SK-N-SH treated with all-trans-retinoic acid at 6 μM for 48 hours (cell line): Measurements from ENCODE around the gene ZNF525.
A peak's percentile ranks its signal among the peaks of the same experiment; 100 is the strongest.
"Not testable (repeated sequence)": the region's sequence is repeated elsewhere in the genome, so short reads cannot be mapped to it uniquely, and the experiment has no call there.

Experiments
- ATAC-seq: fragments of 200-7000 bp; cut with Tn5 transposase; 3 replicates; pipeline ENCODE4 v1.9.1; 2020; ENCODE audit warnings: mild to moderate bottlenecking, moderate library complexity
- ARNTL ChIP-seq: fragments of 450-650 bp; formaldehyde crosslinking; IDR thresholded peaks from 2 replicates; pipeline ENCODE4 v1.5.0; 2020; ENCODE audit warnings: low read depth, mild to moderate bottlenecking, moderate library complexity, borderline replicate concordance
- BACH2 ChIP-seq: fragments of 250-450 bp; sonication (Bioruptor Pico); IDR thresholded peaks from 2 replicates; pipeline ENCODE4 v1.9.0; 2021; ENCODE audit warnings: mild to moderate bottlenecking, borderline replicate concordance
- ESRRG ChIP-seq: fragments of 250-450 bp; sonication (Bioruptor Pico); IDR thresholded peaks from 2 replicates; pipeline ENCODE4 v1.6.1; 2021; ENCODE audit warnings: mild to moderate bottlenecking
- GLIS3 ChIP-seq: fragments of 250-450 bp; sonication (Bioruptor Pico); IDR thresholded peaks from 2 replicates; pipeline ENCODE4 v1.5.0; 2020; ENCODE audit warnings: mild to moderate bottlenecking, moderate library complexity
- ISL1 ChIP-seq: fragments of 250-450 bp; sonication (Bioruptor Pico); IDR thresholded peaks from 2 replicates; pipeline ENCODE4 v2.1.2; 2022; ENCODE audit warnings: mild to moderate bottlenecking, moderate library complexity
- OSR1 ChIP-seq: fragments of 250-450 bp; sonication (Bioruptor Pico); IDR thresholded peaks from 2 replicates; pipeline ENCODE4 v1.8.0; 2022; ENCODE audit warnings: moderate library complexity, mild to moderate bottlenecking, inconsistent platforms
- PPARA ChIP-seq: fragments of 250-450 bp; sonication (Bioruptor Pico); IDR thresholded peaks from 2 replicates; pipeline ENCODE4 v1.5.0; 2020; ENCODE audit warnings: mild to moderate bottlenecking, borderline replicate concordance
- RARB ChIP-seq: fragments of 250-450 bp; sonication (Bioruptor Pico); IDR thresholded peaks from 2 replicates; pipeline ENCODE4 v1.8.0; 2021; ENCODE audit warnings: mild to moderate bottlenecking, moderate library complexity
- SNAI2 ChIP-seq: fragments of 250-450 bp; sonication (Bioruptor Pico); IDR thresholded peaks from 2 replicates; pipeline ENCODE4 v1.5.0; 2020; ENCODE audit warnings: mild to moderate bottlenecking, moderate library complexity
- TCF4 ChIP-seq: fragments of 250-450 bp; sonication (Bioruptor Pico); IDR thresholded peaks from 2 replicates; pipeline ENCODE4 v1.8.0; 2021; ENCODE audit warnings: mild to moderate bottlenecking, moderate library complexity, borderline replicate concordance
- ZFP3 ChIP-seq: fragments of 250-450 bp; sonication (Bioruptor Pico); IDR thresholded peaks from 2 replicates; pipeline ENCODE4 v1.5.0; 2020; ENCODE audit warnings: mild to moderate bottlenecking, moderate library complexity
- ZFP30 ChIP-seq: fragments of 450-650 bp; formaldehyde crosslinking; IDR thresholded peaks from 2 replicates; pipeline ENCODE4 v1.5.0; 2022; ENCODE audit warnings: mild to moderate bottlenecking, moderate library complexity
- ZNF565 ChIP-seq: fragments of 450-650 bp; formaldehyde crosslinking; conservative IDR thresholded peaks from 2 replicates; pipeline ENCODE4 v1.5.0; 2020; ENCODE audit warnings: low read depth, mild to moderate bottlenecking, moderate library complexity
- ZNF70 ChIP-seq: fragments of 450-650 bp; formaldehyde crosslinking; IDR thresholded peaks from 2 replicates; pipeline ENCODE4 v1.5.0; 2020; ENCODE audit warnings: mild to moderate bottlenecking, moderate library complexity
- ZNF8 ChIP-seq: fragments of 450-650 bp; formaldehyde crosslinking; IDR thresholded peaks from 2 replicates; pipeline ENCODE4 v1.5.0; 2020; ENCODE audit warnings: mild to moderate bottlenecking, moderate library complexity
- TF ChIP-seq, protein P1 (sequence below): fragments of 250-450 bp; sonication (Bioruptor Pico); IDR thresholded peaks from 2 replicates; pipeline ENCODE4 v1.5.1; 2020; ENCODE audit warnings: low read depth, mild to moderate bottlenecking, moderate library complexity
- TF ChIP-seq, protein P2 (sequence below): fragments of 250-450 bp; sonication (Bioruptor Pico); IDR thresholded peaks from 2 replicates; pipeline ENCODE4 v1.5.1; 2021; ENCODE audit warnings: mild to moderate bottlenecking, moderate library complexity
- TF ChIP-seq, protein P3 (sequence below): fragments of 250-450 bp; sonication (Bioruptor Pico); IDR thresholded peaks from 2 replicates; pipeline ENCODE4 v1.8.0; 2020; ENCODE audit warnings: mild to moderate bottlenecking, moderate library complexity, borderline replicate concordance
- TF ChIP-seq, protein P4 (sequence below): fragments of 250-450 bp; sonication (Bioruptor Pico); IDR thresholded peaks from 2 replicates; pipeline ENCODE4 v1.5.0; 2020; ENCODE audit warnings: mild to moderate bottlenecking, moderate library complexity

The ZNF525 gene

DNA sequence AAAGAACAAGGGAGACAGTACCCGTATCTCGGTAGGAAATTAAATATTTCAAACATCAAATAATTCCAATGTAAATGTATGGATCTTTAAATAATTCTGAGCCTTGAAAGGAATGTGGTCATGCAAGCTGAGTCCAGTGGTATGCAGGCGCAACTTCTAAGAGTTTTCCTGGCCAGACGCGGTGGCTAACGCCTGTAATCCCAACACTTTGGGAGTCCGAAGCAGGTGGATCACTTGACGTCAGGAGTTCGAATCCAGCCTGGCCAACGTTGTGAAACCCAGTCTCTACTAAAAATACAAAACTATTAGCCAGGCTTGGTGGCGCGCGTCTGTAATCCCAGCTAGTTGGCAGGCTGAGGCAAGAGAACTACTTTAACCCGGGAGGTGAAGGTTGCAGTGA is 33.0 kb upstream of the ZNF525 start:
- no peak for ATAC-seq
- TF ChIP-seq OSR1 (CRISPR knock-in tag) (no peak), ZNF565 (CRISPR knock-in tag) (no peak), GLIS3 (CRISPR knock-in tag) (no peak), ESRRG (CRISPR knock-in tag) (no peak), ZFP30 (CRISPR knock-in tag) (no peak), ZFP3 (CRISPR knock-in tag) (no peak), ZNF70 (CRISPR knock-in tag) (no peak), ZNF8 (no peak)
- TF ChIP-seq, protein P1, sequence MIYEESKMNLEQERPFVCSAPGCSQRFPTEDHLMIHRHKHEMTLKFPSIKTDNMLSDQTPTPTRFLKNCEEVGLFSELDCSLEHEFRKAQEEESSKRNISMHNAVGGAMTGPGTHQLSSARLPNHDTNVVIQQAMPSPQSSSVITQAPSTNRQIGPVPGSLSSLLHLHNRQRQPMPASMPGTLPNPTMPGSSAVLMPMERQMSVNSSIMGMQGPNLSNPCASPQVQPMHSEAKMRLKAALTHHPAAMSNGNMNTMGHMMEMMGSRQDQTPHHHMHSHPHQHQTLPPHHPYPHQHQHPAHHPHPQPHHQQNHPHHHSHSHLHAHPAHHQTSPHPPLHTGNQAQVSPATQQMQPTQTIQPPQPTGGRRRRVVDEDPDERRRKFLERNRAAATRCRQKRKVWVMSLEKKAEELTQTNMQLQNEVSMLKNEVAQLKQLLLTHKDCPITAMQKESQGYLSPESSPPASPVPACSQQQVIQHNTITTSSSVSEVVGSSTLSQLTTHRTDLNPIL (CRISPR knock-in tag) = no peak
- TF ChIP-seq, protein P2, sequence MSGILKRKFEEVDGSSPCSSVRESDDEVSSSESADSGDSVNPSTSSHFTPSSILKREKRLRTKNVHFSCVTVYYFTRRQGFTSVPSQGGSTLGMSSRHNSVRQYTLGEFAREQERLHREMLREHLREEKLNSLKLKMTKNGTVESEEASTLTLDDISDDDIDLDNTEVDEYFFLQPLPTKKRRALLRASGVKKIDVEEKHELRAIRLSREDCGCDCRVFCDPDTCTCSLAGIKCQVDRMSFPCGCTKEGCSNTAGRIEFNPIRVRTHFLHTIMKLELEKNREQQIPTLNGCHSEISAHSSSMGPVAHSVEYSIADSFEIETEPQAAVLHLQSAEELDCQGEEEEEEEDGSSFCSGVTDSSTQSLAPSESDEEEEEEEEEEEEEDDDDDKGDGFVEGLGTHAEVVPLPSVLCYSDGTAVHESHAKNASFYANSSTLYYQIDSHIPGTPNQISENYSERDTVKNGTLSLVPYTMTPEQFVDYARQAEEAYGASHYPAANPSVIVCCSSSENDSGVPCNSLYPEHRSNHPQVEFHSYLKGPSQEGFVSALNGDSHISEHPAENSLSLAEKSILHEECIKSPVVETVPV (CRISPR knock-in tag) = no peak
- TF ChIP-seq, all 23 proteins: peak for 0

DNA sequence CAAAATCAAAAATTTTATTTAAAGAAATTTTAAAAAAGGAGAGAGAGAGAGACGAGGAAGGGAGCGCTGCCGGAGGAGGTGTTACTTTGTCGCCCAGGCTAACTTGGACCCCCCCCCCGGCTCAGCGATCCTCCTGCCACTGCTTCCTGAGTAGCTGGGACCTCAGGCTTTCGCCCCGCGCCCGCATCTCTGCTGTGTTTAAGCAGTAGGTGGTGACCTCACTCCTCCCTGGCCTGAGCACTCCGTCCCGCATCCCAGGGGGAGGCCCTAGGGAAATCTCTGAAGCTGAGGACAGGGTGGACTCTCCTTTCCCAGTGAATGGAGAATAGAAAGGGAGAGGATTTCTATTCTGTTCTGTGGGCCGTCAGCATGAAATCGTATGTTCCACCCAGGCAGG is 32.4 kb upstream of the ZNF525 start:
- ATAC-seq = peak; percentile 62
- TF ChIP-seq ZNF8 (no peak), ARNTL (CRISPR knock-in tag) (no peak), ZFP30 (CRISPR knock-in tag) (no peak), SNAI2 (CRISPR knock-in tag) (no peak), TCF4 (CRISPR knock-in tag) (no peak), GLIS3 (CRISPR knock-in tag) (no peak), RARB (CRISPR knock-in tag) (no peak)
- TF ChIP-seq, protein P3, sequence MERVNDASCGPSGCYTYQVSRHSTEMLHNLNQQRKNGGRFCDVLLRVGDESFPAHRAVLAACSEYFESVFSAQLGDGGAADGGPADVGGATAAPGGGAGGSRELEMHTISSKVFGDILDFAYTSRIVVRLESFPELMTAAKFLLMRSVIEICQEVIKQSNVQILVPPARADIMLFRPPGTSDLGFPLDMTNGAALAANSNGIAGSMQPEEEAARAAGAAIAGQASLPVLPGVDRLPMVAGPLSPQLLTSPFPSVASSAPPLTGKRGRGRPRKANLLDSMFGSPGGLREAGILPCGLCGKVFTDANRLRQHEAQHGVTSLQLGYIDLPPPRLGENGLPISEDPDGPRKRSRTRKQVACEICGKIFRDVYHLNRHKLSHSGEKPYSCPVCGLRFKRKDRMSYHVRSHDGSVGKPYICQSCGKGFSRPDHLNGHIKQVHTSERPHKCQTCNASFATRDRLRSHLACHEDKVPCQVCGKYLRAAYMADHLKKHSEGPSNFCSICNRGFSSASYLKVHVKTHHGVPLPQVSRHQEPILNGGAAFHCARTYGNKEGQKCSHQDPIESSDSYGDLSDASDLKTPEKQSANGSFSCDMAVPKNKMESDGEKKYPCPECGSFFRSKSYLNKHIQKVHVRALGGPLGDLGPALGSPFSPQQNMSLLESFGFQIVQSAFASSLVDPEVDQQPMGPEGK (CRISPR knock-in tag) = no peak

DNA sequence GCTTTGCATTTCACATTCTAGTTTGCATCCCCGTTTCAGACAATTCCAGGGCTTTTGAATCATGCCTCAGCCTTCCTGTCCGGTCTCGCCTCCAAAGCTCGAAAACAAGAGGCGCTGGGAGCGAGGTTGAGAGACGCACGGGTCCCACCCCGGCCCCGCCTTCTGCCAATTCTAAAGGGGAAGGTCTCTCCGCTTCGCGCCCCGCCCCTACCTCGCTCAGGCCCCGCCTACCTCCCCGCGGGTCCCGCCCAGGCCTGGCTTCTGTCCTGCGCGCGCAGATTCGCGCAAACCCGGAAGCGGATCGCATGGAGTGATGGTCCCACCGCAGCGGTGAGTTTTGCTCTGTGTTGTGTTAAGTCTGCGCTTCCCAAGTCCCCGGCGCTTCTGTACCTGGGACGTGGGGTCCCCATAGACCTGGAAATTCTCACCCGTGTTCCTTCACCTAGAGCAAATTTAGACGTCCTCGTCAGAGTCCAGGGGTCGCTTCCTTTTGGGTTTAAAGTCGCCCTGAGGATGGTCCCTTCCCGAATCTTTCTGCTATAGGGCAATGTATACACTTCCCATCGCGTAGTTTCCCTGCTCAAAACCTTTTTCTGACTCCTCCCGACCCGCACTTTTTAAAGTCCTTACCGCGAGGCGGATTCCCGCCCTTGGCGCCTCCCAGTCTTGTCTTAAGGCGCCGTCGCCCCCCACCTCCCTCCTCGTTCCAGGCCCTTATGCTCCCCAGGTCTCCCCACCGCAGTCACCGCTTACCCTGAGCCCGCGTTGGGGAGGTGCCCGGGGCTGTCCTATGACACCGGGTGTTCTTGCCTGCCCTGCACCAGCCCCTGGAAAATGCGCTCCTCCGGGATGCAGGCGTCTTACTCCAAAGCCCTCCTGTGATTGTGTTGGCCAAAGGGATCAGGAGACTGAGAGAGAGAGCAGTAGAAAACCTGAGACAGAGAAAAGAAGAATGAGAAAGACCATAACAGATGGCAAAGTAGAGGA is 31.7 kb upstream of the ZNF525 start, which contains the start of gene ZNF845:
TSS of gene ZNF845 (plus strand) at position 287 of the 987 bp plus-strand sequence. CDS start 7,559 bp downstream, outside the sequence.
- ATAC-seq = peak; percentile 99
- TF ChIP-seq ZNF70 (CRISPR knock-in tag) = no peak

DNA sequence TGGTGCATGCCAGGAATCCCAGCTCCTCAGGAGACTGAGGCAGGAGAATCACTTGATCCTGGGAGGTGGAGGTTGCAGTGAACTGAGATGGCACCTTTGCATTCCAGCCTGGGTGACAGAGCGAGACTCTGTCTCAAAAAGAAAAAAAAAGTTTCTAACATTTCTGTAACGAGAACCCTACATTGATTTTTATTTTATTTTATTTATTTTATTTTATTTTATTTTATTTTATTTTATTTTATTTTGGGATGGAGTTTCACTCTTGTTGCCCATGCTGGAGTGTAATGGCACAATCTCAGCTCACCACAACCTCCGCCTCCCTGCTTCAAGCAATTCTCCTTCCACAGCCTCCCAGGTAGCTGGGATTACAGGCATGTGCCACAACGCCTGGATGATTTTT is 21.1 kb upstream of the ZNF525 start:
- ATAC-seq = not testable (repeated sequence)

DNA sequence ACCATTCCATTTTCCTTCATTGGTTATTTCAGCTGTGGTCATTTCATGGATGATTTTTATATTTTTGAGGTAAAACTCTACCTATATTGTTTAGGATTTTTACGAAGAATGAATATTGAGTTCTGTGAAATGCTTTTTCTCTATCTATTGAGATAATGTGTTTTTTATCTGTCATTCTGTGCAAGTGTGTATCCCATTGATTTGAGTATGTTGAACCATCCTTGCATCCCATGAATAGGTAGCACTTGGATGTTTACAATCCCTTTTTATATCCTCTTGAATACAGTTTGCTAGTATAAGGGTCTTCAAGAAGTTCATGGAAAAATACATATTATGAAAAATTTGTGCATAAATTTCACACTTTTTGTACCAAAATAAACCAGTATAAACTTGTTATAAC is 9.8 kb upstream of the ZNF525 start:
- TF ChIP-seq, protein P3 (CRISPR knock-in tag) = no peak
- TF ChIP-seq ESRRG (CRISPR knock-in tag) (no peak), ZNF565 (CRISPR knock-in tag) (no peak), RARB (CRISPR knock-in tag) (no peak), PPARA (no peak), ZFP30 (CRISPR knock-in tag) (no peak), BACH2 (CRISPR knock-in tag) (no peak), ZNF70 (CRISPR knock-in tag) (no peak), ISL1 (CRISPR knock-in tag) (no peak)
- TF ChIP-seq, protein P4, sequence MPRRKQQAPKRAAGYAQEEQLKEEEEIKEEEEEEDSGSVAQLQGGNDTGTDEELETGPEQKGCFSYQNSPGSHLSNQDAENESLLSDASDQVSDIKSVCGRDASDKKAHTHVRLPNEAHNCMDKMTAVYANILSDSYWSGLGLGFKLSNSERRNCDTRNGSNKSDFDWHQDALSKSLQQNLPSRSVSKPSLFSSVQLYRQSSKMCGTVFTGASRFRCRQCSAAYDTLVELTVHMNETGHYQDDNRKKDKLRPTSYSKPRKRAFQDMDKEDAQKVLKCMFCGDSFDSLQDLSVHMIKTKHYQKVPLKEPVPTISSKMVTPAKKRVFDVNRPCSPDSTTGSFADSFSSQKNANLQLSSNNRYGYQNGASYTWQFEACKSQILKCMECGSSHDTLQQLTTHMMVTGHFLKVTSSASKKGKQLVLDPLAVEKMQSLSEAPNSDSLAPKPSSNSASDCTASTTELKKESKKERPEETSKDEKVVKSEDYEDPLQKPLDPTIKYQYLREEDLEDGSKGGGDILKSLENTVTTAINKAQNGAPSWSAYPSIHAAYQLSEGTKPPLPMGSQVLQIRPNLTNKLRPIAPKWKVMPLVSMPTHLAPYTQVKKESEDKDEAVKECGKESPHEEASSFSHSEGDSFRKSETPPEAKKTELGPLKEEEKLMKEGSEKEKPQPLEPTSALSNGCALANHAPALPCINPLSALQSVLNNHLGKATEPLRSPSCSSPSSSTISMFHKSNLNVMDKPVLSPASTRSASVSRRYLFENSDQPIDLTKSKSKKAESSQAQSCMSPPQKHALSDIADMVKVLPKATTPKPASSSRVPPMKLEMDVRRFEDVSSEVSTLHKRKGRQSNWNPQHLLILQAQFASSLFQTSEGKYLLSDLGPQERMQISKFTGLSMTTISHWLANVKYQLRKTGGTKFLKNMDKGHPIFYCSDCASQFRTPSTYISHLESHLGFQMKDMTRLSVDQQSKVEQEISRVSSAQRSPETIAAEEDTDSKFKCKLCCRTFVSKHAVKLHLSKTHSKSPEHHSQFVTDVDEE (CRISPR knock-in tag) = no peak
- TF ChIP-seq, protein P1 (CRISPR knock-in tag) = no peak
- no peak for ATAC-seq
